Measurements from ENCODE around the gene FOXL3. TPM values are rescaled to one million over a fixed set of nuclear protein-coding genes. Genes with fewer than 3 reads are reported as not detected.

The FOXL3 gene
- polyA plus RNA-seq, 2 of the 4 experiments (the other 2 are of a cell fraction) = not detected

DNA sequence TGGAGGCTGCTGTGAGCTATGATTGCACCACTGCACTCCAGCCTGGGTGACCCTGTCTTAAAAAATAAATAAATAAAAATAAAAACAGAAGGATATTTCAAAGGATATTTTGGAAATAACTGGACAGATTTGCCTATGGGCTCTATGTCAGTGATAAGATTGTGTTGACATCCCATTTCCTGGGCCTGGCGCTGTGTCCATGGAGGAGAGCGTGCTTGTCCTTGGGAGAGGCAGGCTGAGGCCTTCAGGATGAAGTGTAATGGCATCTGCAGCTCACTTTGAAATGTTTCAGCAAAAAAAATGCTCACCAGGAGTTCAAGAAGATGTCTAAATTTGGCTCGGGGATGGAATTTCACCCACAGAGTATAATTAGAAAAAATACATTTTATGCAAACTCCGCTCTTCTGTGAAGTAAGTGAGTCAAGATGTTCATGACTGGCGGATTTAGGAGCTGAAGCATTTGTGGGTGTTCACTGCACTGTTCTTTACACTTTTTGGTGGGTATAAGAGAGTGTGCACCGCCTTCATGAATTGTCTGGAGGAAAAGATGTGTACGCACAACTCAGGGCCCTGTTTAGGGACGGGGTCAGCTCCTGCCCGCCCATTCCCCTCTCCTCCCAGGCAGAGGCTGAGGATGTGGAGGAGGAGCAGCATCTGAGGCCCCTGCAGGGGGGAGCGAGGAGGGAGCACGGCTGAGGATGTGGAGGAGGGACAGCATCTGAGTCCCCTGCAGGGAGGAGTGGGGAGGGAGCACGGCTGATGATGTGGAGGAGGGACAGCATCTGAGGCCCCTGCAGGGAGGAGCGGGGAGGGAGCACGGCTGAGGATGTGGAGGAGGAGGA lies 18.5 kb upstream of the FOXL3 start:
- no peak overlapping the region for H3K27ac ChIP-seq
- no peak for ATAC-seq
- POLR2A ChIA-PET = no interaction called here
- H3K4me3 ChIP-seq = no peak overlapping the region
- TF ChIP-seq NFE2L2 (conservative IDR thresholded peaks at IDR 0.05; ENCODE audit: low read length) (0 out of 2 replicates have a peak, but pooled peaks have one; percentile 5), RCOR1 (IDR thresholded peaks at IDR 0.05; ENCODE audit: low read depth, low read length) (no peak)
- H3K9me3 ChIP-seq = peaks cover 40% of the 10 kb centered on the region
- no peak overlapping the region for H3K4me2 ChIP-seq
- DNase-seq (ENCODE audit: low read depth in 1 of 2, low spot score in 1 of 2) = no peak
- CTCF ChIA-PET = interaction anchor here (1.1 to 1.3 kb wide), 3 partner anchors 9 to 37 kb away, joined by 3 read pairs; no protein-coding TSS in a partner anchor
- 63% methylated on average over 14 of the region's 14 CpGs for WGBS (ENCODE audit: missing lambda C conversion rate)
- no peaks in the 10 kb centered on the region for H3K4me1 ChIP-seq
- no peak for FAIRE-seq

DNA sequence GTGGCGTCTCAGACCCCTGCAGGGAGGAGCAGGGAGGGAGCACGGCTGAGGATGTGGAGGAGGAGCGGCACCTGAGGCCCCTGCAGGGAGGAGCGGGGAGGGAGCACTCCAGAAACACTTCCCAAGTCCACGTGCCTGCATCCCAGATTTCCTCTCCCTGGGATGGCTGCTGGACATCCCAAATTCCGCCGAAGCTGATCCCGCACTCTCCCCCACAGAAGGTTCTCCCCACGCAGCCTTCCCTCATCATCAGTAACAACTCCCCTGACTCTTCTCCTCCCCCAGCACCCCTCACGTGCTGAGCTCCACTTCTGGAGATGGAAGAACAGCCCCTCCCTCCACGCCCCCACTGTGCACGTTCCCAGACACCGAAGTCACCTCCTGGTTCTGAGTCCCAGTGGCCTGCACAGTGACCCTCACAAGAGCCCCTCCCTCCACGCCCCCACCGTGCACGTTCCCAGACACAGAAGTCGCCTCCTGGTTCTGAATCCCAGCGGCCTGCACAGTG lies 17.8 kb upstream of the FOXL3 start:
- ChIA-PET CTCF (interaction anchor here (1.1 to 1.3 kb wide), 2 partner anchors 9 to 10 kb away, joined by 3 read pairs; no protein-coding TSS in a partner anchor), POLR2A (no interaction called here)
- Histone ChIP-seq H3K27ac (no peak overlapping the region), H3K4me1 (no peaks in the 10 kb centered on the region), H3K4me3 (no peak overlapping the region), H3K9me3 (peaks cover 43% of the 10 kb centered on the region), H3K4me2 (no peak overlapping the region)
- FAIRE-seq (no peak), ATAC-seq (no peak), DNase-seq (ENCODE audit: low read depth in 1 of 2, low spot score in 1 of 2) (no peak)
- 58% methylated on average over 18 of the region's 18 CpGs for WGBS (ENCODE audit: missing lambda C conversion rate)
- no peak for TF ChIP-seq KDM1A (IDR thresholded peaks at IDR 0.05; ENCODE audit: low read depth)
- no peak for TF ChIP-seq CBX8 (IDR thresholded peaks at IDR 0.05)
- no peak for TF ChIP-seq ZNF302 (CRISPR knock-in tag; IDR thresholded peaks at IDR 0.05)
- no peak for TF ChIP-seq SMC3 (IDR thresholded peaks at IDR 0.05)
- TF ChIP-seq, protein P1, sequence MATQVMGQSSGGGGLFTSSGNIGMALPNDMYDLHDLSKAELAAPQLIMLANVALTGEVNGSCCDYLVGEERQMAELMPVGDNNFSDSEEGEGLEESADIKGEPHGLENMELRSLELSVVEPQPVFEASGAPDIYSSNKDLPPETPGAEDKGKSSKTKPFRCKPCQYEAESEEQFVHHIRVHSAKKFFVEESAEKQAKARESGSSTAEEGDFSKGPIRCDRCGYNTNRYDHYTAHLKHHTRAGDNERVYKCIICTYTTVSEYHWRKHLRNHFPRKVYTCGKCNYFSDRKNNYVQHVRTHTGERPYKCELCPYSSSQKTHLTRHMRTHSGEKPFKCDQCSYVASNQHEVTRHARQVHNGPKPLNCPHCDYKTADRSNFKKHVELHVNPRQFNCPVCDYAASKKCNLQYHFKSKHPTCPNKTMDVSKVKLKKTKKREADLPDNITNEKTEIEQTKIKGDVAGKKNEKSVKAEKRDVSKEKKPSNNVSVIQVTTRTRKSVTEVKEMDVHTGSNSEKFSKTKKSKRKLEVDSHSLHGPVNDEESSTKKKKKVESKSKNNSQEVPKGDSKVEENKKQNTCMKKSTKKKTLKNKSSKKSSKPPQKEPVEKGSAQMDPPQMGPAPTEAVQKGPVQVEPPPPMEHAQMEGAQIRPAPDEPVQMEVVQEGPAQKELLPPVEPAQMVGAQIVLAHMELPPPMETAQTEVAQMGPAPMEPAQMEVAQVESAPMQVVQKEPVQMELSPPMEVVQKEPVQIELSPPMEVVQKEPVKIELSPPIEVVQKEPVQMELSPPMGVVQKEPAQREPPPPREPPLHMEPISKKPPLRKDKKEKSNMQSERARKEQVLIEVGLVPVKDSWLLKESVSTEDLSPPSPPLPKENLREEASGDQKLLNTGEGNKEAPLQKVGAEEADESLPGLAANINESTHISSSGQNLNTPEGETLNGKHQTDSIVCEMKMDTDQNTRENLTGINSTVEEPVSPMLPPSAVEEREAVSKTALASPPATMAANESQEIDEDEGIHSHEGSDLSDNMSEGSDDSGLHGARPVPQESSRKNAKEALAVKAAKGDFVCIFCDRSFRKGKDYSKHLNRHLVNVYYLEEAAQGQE (IDR thresholded peaks at IDR 0.05) = no peak
- TF ChIP-seq EHF (CRISPR knock-in tag; IDR thresholded peaks at IDR 0.05) = no peak
- TF ChIP-seq RARB (CRISPR knock-in tag; IDR thresholded peaks at IDR 0.05) = no peak
- TF ChIP-seq PHF8 (IDR thresholded peaks at IDR 0.05; ENCODE audit: borderline replicate concordance, low read depth) = no peak
- no peak for TF ChIP-seq HOXA7 (CRISPR knock-in tag; IDR thresholded peaks at IDR 0.05)
- TF ChIP-seq ESRRA (IDR thresholded peaks at IDR 0.05; ENCODE audit: borderline replicate concordance, low read length) = no peak
- TF ChIP-seq TFCP2L1 (CRISPR knock-in tag; IDR thresholded peaks at IDR 0.05) = no peak
- TF ChIP-seq TP53 (CRISPR knock-in tag; IDR thresholded peaks at IDR 0.05) = no peak
- TF ChIP-seq ZSCAN20 (CRISPR knock-in tag; IDR thresholded peaks at IDR 0.05) = no peak
- TF ChIP-seq HEYL (CRISPR knock-in tag; IDR thresholded peaks at IDR 0.05) = no peak
- TF ChIP-seq MAZ (IDR thresholded peaks at IDR 0.05; ENCODE audit: borderline replicate concordance, low read depth, low read length) = no peak

DNA sequence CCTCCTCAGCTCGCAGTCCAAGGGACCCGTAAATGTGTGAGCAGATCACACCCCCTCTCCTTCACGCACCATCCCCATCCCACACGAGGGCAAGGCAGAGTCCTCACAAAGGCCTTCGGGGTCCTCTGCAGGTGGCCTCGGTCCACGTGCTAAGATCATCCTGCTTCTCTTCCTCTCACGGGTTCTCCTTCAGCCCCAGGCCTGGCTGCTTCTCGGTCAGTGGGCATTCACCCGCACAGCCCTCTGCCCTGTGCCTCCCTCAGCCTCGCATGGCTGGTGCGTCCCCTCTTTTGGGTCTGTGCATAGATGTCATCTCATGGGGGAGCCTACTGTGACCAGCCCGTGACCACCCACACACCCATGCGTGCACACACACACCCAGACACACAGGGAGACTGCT lies 17.3 kb upstream of the FOXL3 start:
- 61% methylated on average over 14 of the region's 14 CpGs for WGBS (ENCODE audit: missing lambda C conversion rate)
- DNase-seq (ENCODE audit: low read depth in 1 of 2, low spot score in 1 of 2) (no peak), ATAC-seq (no peak), FAIRE-seq (no peak)
- ChIA-PET CTCF (no interaction called here), POLR2A (no interaction called here)
- no peak overlapping the region for H3K27ac ChIP-seq
- peaks cover 48% of the 10 kb centered on the region for H3K9me3 ChIP-seq
- H3K4me3 ChIP-seq = no peak overlapping the region
- no peaks in the 10 kb centered on the region for H3K4me1 ChIP-seq
- H3K4me2 ChIP-seq = no peak overlapping the region
- TF ChIP-seq EHF (CRISPR knock-in tag; IDR thresholded peaks at IDR 0.05) = no peak
- TF ChIP-seq HOXB5 (CRISPR knock-in tag; IDR thresholded peaks at IDR 0.05) = no peak
- no peak for TF ChIP-seq HOXB13 (CRISPR knock-in tag; IDR thresholded peaks at IDR 0.05; ENCODE audit: low read depth)
- no peak for TF ChIP-seq ZFP36 (IDR thresholded peaks at IDR 0.05; ENCODE audit: borderline replicate concordance, partially characterized antibody)
- TF ChIP-seq, protein P2, sequence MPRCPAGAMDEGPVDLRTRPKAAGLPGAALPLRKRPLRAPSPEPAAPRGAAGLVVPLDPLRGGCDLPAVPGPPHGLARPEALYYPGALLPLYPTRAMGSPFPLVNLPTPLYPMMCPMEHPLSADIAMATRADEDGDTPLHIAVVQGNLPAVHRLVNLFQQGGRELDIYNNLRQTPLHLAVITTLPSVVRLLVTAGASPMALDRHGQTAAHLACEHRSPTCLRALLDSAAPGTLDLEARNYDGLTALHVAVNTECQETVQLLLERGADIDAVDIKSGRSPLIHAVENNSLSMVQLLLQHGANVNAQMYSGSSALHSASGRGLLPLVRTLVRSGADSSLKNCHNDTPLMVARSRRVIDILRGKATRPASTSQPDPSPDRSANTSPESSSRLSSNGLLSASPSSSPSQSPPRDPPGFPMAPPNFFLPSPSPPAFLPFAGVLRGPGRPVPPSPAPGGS (IDR thresholded peaks at IDR 0.05) = no peak
- no peak for TF ChIP-seq RARB (CRISPR knock-in tag; IDR thresholded peaks at IDR 0.05)
- TF ChIP-seq GATA3 (IDR thresholded peaks at IDR 0.05; ENCODE audit: borderline replicate concordance) = no peak
- no peak for TF ChIP-seq PHF8 (IDR thresholded peaks at IDR 0.05; ENCODE audit: borderline replicate concordance, low read depth)
- TF ChIP-seq TFCP2L1 (CRISPR knock-in tag; IDR thresholded peaks at IDR 0.05) = no peak
- no peak for TF ChIP-seq BHLHE40 (IDR thresholded peaks at IDR 0.05; ENCODE audit: low read depth, low read length)
- TF ChIP-seq RNF2 (IDR thresholded peaks at IDR 0.05; ENCODE audit: borderline replicate concordance, low read depth) = no peak
- TF ChIP-seq, protein P3, sequence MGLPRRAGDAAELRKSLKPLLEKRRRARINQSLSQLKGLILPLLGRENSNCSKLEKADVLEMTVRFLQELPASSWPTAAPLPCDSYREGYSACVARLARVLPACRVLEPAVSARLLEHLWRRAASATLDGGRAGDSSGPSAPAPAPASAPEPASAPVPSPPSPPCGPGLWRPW (IDR thresholded peaks at IDR 0.05) = no peak
- TF ChIP-seq NR3C1 (IDR thresholded peaks at IDR 0.05) = no peak
- no peak for TF ChIP-seq RAD21 (conservative IDR thresholded peaks at IDR 0.05 in 1 of 2, IDR thresholded peaks at IDR 0.05 in 1 of 2)
- no peak for TF ChIP-seq POLR2AphosphoS2 (conservative IDR thresholded peaks at IDR 0.05; ENCODE audit: low read length)
- no peak for TF ChIP-seq HOXA7 (CRISPR knock-in tag; IDR thresholded peaks at IDR 0.05)

All from A549 (cell line).